ENCODE results near the gene UQCR10.

- TF ChIP-seq CTCF (IDR thresholded peaks at IDR 0.05) (peak; percentile 15), EZH2 (IDR thresholded peaks at IDR 0.05) (no peak), EZH2phosphoT487 (IDR thresholded peaks at IDR 0.05) (no peak)
Measured at GRCh38 chr22:29813563-29813962, 46.4 kb downstream of the UQCR10 start.

Data from neural progenitor cell (in vitro differentiated cells).